GM12873 (cell line): Measurements from ENCODE around the gene PIGW.

Experiments used
- TF ChIP-seq, protein P1 (sequence below): IDR thresholded peaks from 2 replicates; pipeline ENCODE4 v1.5.1; 2012; ENCODE audit warnings: low read depth, mild to moderate bottlenecking, moderate library complexity, low read length, control low read depth; ENCODE audit not compliant: insufficient read depth; ENCODE audit errors: missing control alignments

Gene PIGW

DNA sequence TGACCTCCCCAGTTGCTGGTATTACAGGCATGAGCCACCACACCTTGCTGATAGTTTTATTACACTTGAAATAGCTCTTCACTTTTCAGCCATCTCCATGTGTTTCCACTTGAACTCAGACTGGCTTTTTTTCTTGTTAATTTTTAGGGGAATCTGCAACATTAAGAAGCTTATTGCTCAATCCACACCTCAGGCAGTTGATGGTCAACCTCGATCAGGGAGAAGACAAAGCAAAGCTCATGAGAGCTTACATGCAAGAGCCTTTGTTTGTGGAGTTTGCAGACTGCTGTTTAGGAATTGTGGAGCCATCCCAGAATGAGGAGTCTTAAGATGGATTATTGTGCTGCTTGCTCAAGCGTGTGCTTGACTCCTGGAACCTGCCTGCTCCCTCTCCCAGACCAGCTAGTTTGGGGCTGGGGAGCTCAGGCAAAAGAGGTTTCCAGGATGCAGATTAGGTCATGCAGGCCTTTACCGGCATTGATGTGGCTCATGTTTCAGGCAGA lies 39.7 kb upstream of the PIGW start:
- TF ChIP-seq, protein P1, sequence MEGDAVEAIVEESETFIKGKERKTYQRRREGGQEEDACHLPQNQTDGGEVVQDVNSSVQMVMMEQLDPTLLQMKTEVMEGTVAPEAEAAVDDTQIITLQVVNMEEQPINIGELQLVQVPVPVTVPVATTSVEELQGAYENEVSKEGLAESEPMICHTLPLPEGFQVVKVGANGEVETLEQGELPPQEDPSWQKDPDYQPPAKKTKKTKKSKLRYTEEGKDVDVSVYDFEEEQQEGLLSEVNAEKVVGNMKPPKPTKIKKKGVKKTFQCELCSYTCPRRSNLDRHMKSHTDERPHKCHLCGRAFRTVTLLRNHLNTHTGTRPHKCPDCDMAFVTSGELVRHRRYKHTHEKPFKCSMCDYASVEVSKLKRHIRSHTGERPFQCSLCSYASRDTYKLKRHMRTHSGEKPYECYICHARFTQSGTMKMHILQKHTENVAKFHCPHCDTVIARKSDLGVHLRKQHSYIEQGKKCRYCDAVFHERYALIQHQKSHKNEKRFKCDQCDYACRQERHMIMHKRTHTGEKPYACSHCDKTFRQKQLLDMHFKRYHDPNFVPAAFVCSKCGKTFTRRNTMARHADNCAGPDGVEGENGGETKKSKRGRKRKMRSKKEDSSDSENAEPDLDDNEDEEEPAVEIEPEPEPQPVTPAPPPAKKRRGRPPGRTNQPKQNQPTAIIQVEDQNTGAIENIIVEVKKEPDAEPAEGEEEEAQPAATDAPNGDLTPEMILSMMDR: no peak

GRCh38 chr17:36496018-36496789 lies 38.6 kb upstream of the PIGW start:
- TF ChIP-seq, protein P1: no peak

GRCh38 chr17:36498155-36498554 lies 36.6 kb upstream of the PIGW start:
- TF ChIP-seq, protein P1: no peak

- TF ChIP-seq, protein P1: no peak
These were observed 36.1 kb upstream of the PIGW start for GRCh38 chr17:36498560-36499300.

DNA sequence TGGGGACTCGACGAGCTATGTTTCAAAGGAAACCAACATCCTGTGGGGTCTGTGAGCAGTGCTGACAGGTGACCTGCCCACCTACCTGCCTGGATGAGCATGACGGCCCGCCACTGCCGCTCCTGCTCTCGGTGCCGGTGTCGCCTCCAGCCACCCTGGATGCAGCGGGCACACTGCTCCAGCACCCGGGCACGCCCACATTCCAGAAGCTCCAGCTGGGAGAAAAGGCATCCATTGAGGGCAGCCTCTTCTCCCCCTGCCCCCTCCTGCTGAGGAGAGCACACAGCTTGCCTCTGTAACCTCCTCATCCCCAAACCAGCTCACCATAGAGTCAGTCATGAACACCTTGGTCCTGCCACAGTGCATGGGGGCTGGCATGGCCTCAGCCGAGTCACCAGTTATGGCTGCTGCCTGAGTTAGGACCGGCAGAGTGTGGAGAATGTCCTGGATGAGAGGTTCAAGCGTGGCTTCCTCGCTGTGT lies 34.0 kb upstream of the PIGW start:
- TF ChIP-seq, protein P1: no peak

GRCh38 chr17:36501351-36501750 lies 33.4 kb upstream of the PIGW start:
- TF ChIP-seq, protein P1: no peak

DNA sequence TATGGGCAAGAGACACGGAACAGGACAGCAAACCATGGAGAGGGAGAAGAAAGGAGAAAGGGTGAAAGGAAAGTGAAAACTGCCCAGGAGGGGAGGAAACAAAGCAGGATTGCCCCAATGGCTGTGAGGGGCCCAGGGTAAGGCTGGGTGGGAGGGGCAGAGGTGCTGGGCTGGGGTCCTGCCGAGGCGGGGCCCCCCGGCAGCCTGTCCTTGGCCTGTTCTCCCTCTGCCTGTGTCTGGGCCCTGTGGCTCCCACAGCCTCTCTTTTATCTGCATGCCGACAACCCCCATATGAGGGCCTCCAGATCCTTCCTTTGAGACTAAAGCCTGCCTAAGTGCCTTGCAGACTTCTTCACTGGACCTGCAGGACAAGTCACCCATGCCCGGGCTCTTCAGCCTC lies 32.8 kb upstream of the PIGW start:
- TF ChIP-seq, protein P1: no peak
